ENCODE measurements around the gene P2RY8. TPM values are rescaled to one million over a fixed set of nuclear protein-coding genes. Genes with fewer than 3 reads are reported as not detected.
"Not testable (repeated sequence)": the region's sequence is repeated elsewhere in the genome, so short reads cannot be mapped to it uniquely, and the experiment has no call there.

Gene P2RY8, protein sequence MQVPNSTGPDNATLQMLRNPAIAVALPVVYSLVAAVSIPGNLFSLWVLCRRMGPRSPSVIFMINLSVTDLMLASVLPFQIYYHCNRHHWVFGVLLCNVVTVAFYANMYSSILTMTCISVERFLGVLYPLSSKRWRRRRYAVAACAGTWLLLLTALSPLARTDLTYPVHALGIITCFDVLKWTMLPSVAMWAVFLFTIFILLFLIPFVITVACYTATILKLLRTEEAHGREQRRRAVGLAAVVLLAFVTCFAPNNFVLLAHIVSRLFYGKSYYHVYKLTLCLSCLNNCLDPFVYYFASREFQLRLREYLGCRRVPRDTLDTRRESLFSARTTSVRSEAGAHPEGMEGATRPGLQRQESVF
- total RNA-seq, result 1.6 TPM
- long read RNA-seq, full-length matches to known transcripts, result 3 of 3 reads
- long read RNA-seq, partial matches to known transcripts, result 0 of 3 reads
- long read RNA-seq, other reads (novel, unspliced or antisense), result 0 of 3 reads

- DNase-seq (peak; percentile 80), ATAC-seq (ENCODE audit: poor library complexity) (peak; percentile 73)
- intact Hi-C loops (cut with DNase I), result no loop called here
These were observed at the start of gene P2RY8 for GRCh38 chrX:1537031-1537715. Gene P2RY8 (minus strand): TSS chrX:1537185. CDS start chrX:1466558, 70,627 bp downstream.

DNA sequence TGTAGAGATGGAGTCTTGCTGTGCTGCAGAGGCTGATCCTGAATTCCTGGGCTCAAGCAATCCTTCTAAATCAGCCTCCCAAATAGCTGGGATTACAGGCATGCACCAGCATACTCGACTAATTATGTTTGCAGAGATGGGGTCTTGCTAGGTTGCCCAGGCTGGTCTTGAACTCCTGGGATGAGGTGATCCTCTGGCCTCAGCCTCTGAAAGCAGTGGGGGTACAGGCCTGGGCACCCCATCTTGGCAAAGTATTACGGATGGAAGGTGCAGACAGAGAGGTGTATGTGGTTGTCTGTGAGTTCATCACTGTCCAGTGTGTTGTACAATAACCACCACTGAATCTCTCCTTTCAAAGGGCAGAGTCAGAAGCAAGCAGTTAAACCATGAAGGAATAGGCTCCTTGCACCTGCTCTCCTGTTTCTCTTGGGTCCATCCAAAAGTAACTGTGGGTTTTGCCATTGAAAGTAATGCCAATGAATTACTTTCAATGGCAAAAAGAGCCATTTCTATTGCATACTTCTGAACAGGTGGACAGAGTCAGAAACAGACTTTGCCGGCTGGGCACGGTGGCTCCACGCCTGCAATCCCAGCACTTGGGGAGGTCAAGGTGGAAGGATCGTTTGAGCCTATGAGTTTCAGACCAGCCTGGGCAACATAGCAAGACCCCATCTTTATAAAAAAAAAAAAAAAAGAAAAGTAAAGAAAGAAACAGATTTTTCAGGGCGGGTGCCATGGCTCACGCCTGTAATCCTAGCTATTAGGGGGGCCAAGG, 47.4 kb upstream of the P2RY8 start:
- DNase-seq, result no peak
- intact Hi-C loops (cut with DNase I), result no loop called here
- no peak for ATAC-seq (ENCODE audit: poor library complexity)

GRCh38 chrX:1582686-1583437, 45.9 kb upstream of the P2RY8 start:
- intact Hi-C loops (cut with DNase I), result no loop called here
- DNase-seq, result no peak
- ATAC-seq (ENCODE audit: poor library complexity), result no peak

DNA sequence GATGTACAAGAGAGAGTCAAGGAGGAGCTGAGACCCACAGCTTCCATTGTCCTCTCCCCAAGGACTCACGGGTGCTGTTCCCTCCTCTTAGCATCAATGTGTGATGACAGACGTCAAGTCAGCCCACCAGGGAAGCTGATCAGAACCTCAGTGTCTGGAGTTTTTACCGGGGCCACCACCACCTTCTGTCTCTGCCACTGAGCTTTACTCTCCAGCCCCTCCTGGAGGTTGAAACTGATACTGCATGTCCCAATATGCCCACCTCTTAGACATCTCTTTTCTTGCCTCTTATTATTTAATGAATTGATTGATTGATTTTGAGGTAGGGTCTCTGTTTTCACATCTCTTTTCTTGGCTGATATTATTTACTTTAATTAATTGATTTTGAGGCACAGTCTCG, 44.1 kb upstream of the P2RY8 start:
- DNase-seq, result no peak
- ATAC-seq (ENCODE audit: poor library complexity), result no peak
- intact Hi-C loops (cut with DNase I), result no loop called here

- intact Hi-C loops (cut with DNase I), result no loop called here
- DNase-seq (no peak), ATAC-seq (ENCODE audit: poor library complexity) (no peak)
These were observed 41.7 kb upstream of the P2RY8 start for GRCh38 chrX:1578511-1579173.

- intact Hi-C loops (cut with DNase I), result no loop called here
- ATAC-seq (ENCODE audit: poor library complexity), result no peak
- DNase-seq, result no peak
These were observed 40.9 kb upstream of the P2RY8 start for GRCh38 chrX:1577845-1578244.

DNA sequence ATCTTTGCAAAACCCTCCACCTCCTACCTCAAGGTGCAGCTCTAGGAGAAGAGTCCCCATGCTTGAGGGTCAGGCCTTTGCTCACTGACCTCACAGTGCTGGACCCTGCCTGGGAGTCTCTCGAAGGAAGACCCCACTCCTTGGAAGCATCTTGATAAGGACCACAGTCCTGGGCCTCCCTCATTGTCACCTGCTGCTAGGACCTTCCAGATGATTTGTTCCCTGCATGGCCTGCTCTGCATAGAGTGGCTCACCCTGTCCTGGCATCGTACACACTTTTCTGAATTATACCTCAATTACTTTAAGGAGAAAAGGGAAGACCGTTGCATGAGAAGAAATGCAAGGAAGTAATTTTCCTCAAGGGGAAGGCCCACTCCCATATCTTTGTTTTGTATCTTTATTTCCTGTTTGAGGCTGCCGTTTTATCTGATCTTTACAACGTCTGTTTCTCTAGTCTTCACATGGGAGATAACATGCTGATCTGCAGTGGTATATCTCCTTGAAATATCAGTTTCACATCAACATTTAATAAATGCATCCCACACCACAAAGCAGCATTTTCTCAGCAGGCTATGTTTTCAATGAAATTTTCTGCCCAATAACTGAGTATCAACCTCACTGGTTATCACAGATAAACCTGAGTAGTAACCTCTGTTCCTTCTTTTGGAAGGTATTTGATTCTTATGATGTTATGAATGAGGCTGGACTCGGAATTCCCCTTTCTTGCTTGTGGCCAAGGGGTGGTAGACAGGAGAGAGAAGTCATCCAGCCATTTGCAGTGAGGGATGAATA, 39.4 kb upstream of the P2RY8 start:
- ATAC-seq (ENCODE audit: poor library complexity) (no peak), DNase-seq (no peak)
- intact Hi-C loops (cut with DNase I), result no loop called here

DNA sequence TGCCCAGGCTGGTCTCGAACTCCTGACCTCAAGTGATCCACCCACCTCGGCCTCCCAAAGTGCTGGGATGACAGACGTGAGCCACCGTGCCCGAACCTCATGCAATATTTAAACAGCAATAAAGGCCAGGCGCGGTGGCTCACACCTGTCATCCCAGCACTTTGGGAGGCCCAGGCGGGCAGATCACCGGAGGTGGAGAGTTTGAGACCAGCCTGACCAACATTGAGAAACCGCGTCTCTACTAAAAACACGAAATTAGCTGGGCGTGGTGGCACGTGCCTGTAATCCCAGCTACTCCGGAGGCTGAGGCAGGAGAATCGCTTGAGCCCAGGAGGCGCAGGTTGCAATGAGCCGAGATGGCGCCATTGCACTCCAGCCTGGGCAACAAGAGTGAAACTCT, 37.2 kb upstream of the P2RY8 start:
- ATAC-seq (ENCODE audit: poor library complexity); DNase-seq; intact Hi-C loops (cut with DNase I): not testable (repeated sequence)

- no peak for ATAC-seq (ENCODE audit: poor library complexity)
- intact Hi-C loops (cut with DNase I), result no loop called here
- no peak for DNase-seq
These were observed 28.0 kb upstream of the P2RY8 start for GRCh38 chrX:1564750-1565683.

DNA sequence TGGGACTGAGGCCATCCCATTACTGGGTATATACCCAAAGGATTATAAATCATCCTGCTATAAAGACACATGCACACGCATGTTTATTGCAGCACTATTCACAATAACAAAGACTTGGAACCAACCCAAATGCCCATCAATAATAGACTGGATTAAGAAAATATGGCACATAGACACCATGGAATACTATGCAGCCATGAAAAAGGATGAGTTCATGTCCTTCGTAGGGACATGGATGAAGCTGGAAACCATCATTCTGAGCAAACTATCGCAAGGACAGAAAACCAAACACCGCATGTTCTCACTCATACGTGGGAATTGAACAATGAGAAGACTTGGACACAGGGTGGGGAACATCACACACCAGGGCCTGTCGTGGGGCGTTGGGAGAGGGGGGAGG, 27.1 kb upstream of the P2RY8 start:
- intact Hi-C loops (cut with DNase I); ATAC-seq (ENCODE audit: poor library complexity); DNase-seq: not testable (repeated sequence)

DNA sequence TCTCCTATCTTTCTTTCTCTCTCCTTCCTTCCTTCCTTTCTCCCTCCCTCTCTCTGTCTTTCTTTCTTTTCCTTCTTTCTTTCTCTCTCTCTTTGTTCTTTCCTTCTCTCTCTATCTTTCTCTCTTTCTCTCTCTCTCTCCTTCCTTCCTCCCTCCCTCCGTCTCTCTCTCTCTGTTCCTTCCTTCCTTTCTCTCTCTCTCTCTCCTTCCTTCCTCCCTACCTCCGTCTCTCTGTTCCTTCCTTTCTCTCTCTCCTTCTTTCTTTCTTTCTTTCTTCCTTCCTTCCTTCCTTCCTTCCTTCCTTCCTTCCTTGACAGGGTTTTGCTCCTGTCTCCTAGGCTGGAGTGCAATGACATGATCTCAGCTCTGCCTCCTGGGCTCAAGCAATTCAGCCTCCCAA, 24.2 kb upstream of the P2RY8 start:
- intact Hi-C loops (cut with DNase I), result no loop called here
- no peak for ATAC-seq (ENCODE audit: poor library complexity)
- no peak for DNase-seq

DNA sequence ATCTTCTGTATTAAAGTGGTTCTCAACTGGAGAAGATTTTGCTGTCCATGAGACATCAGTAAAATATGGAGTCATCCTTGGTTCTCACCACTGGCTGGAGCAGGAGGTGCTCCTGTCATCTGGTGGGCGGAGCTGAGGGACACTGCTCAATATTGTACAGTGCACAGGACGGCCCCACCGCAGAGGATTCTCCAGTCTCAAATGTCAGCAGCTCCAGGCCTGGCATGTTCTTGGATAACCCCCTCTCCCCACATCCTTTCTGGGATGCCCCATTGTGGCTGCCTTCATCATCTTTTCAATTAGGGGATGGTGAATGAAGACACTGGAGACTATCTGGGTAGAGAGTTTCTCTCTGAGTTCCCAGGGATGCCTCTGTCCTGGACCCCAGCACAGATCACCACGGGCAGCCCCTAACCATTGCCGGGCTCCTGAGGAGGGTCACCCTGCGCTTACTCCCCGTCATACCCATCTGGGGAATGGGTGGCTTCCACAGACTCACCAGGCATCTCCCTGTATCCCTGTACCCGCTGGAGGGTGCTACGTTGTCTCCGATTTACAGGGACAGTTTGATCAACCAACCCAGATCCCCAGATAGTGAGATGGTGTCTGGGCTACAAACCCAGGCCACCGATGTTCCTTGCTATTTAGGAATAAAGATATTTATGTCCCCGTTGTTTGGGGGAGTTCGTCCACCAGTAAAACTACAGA, 21.9 kb upstream of the P2RY8 start:
- ATAC-seq (ENCODE audit: poor library complexity), result no peak
- intact Hi-C loops (cut with DNase I), result no loop called here
- no peak for DNase-seq

DNA sequence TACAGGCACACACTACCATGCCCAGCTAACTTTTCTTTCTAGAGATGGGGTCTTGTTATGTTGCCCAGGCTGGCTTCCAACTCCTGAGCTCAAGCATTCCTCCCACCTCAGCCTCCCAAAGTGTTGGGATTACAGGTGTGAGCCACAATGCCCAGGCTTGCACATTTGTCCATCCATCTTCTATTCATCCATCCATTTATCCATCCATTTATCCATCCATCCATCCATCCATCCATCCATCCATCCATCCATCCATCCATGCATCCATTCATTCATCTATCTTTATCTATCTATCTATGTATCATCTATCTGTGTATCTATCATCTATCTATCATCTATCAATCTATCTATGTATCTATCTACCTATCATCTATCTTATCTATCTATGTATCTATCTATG, 20.5 kb upstream of the P2RY8 start:
- intact Hi-C loops (cut with DNase I); ATAC-seq (ENCODE audit: poor library complexity): not testable (repeated sequence)

GRCh38 chrX:1555370-1555769, 18.4 kb upstream of the P2RY8 start:
- DNase-seq (no peak), ATAC-seq (ENCODE audit: poor library complexity) (no peak)
- intact Hi-C loops (cut with DNase I), result no loop called here

More for the DNA sequence above, 20.5 kb upstream of the P2RY8 start:
- not testable (repeated sequence) for DNase-seq

GRCh38 chrX:1554469-1555210, 17.7 kb upstream of the P2RY8 start:
- no peak for ATAC-seq (ENCODE audit: poor library complexity)
- intact Hi-C loops (cut with DNase I), result no loop called here
- no peak for DNase-seq

All from Right ventricle myocardium superior (tissue), 1 donor.